HepG2 (cell line): Measurements from ENCODE around the gene AUTS2. TPM values are rescaled to one million over a fixed set of nuclear protein-coding genes. Genes with fewer than 3 reads are reported as not detected.

ENCODE experiments used
- ATAC-seq: fragments of 200-7000 bp; cut with Tn5 transposase; 3 replicates; pipeline ENCODE4 v1.9.1; 2020; ENCODE audit warnings: mild to moderate bottlenecking, moderate library complexity
- BruUV-seq: library from RNA; stranded (reverse); fragments of 400-500 nt; replicated peaks from 2 replicates; lab custom pipeline; 2021; lab: Mats Ljungman, UMichigan
- CTCF ChIA-PET: fragments of 300-600 bp; formaldehyde crosslinking; extraction: SDS; loops from one replicate; lab custom pipeline; 2021; ENCODE audit warnings: low total read pairs, inconsistent platforms, low intra/inter-chr PET ratio; lab: Yijun Ruan, JAX
- POLR2A ChIA-PET: fragments of 350-600 bp; sonication (Branson Sonifier 250); formaldehyde crosslinking; loops from one replicate; lab custom pipeline; 2020; ENCODE audit warnings: antibody characterized with exemption, inconsistent platforms; lab: Yijun Ruan, JAX
- DNase-seq: peaks from one replicate; pipeline ENCODE4 v3.0.0-alpha.2; 2015; ENCODE audit warnings: low spot score
- FAIRE-seq: peaks from 3 replicates; lab custom pipeline; 2011; peaks lifted over from hg19 to GRCh38; lab: Jason Lieb, UNC
- H2AFZ ChIP-seq: one replicate; pipeline ENCODE4 v1.6.1; 2011; ENCODE audit warnings: low read length, inconsistent platforms
- H3K27ac ChIP-seq: fragments of 300-600 bp; 3 replicates; pipeline ENCODE4 v1.8.0; 2011; ENCODE audit warnings: mixed run types, mild to moderate bottlenecking, mixed read lengths, low read length, inconsistent platforms; ENCODE audit not compliant: insufficient read depth; ENCODE audit errors: extremely low read length
- H3K27me3 ChIP-seq, 2 experiments: fragments of 200-600 bp in 1 of 2; 2 replicates in 1 of 2; 3 replicates in 1 of 2; pipeline versions ENCODE4 v1.6.0 to v1.8.0; 2011; ENCODE audit warnings: low read length in 2 of 2, mild to moderate bottlenecking in 2 of 2, moderate library complexity in 2 of 2, inconsistent platforms in 1 of 2; ENCODE audit not compliant: insufficient read depth in 2 of 2, control insufficient read depth in 1 of 2
- H3K36me3 ChIP-seq, 2 experiments: fragments of 200-600 bp in 1 of 2; replicated peaks in 1 of 2; 2 replicates in 1 of 2; 3 replicates in 1 of 2; pipeline versions ENCODE4 v1.5.1 to v1.8.0; 2011; ENCODE audit warnings: low read length in 2 of 2, inconsistent platforms in 1 of 2; ENCODE audit not compliant: insufficient read depth in 2 of 2, control insufficient read depth in 1 of 2
- H3K4me1 ChIP-seq: 2 replicates; pipeline ENCODE4 v1.5.1; 2012; ENCODE audit warnings: low read length, inconsistent platforms; ENCODE audit not compliant: insufficient read depth
- H3K4me2 ChIP-seq: 2 replicates; pipeline ENCODE4 v1.6.0; 2011; ENCODE audit warnings: low read depth, low read length, inconsistent platforms
- H3K4me3 ChIP-seq, 3 experiments: fragments of 200-600 bp in 1 of 3; sonication (generic), shearing (Covaris generic) in 1 of 3; replicated peaks in 1 of 3; 2 replicates each; pipeline ENCODE4 v1.5.1; 2011 to 2016; ENCODE audit warnings: low read length in 3 of 3, inconsistent platforms in 2 of 3, low read depth in 2 of 3, mild to moderate bottlenecking in 2 of 3, control low read depth in 1 of 3, mixed read lengths in 1 of 3; ENCODE audit not compliant: insufficient read depth in 1 of 3
- H3K79me2 ChIP-seq: one replicate; pipeline ENCODE4 v1.6.1; 2011; ENCODE audit warnings: low read length, inconsistent platforms; ENCODE audit not compliant: insufficient read depth
- H3K9ac ChIP-seq: 2 replicates; pipeline ENCODE4 v1.6.0; 2011; ENCODE audit warnings: mild to moderate bottlenecking, low read depth, low read length, inconsistent platforms; ENCODE audit not compliant: insufficient read depth
- H3K9me3 ChIP-seq: 2 replicates; pipeline ENCODE4 v1.5.1; 2012; ENCODE audit warnings: mild to moderate bottlenecking, low read length
- H4K20me1 ChIP-seq: 2 replicates; pipeline ENCODE4 v1.6.0; 2011; ENCODE audit warnings: inconsistent platforms, mild to moderate bottlenecking, low read length, moderate library complexity; ENCODE audit not compliant: insufficient read depth
- BCLAF1 ChIP-seq: fragments of 450-650 bp; IDR thresholded peaks from 2 replicates; pipeline ENCODE4 v1.6.1; 2017; ENCODE audit warnings: mild to moderate bottlenecking
- CREBL2 ChIP-seq: sonication (generic); formaldehyde crosslinking; IDR thresholded peaks from 2 replicates; pipeline ENCODE4 v1.8.1; 2023; ENCODE audit warnings: missing genetic modification reagents, mild to moderate bottlenecking, borderline replicate concordance
- DDIT3 ChIP-seq: sonication (generic); formaldehyde crosslinking; IDR thresholded peaks from 2 replicates; pipeline ENCODE4 v1.4.0; 2020; ENCODE audit warnings: mild to moderate bottlenecking, missing genetic modification reagents
- GPN1 ChIP-seq: sonication (generic); formaldehyde crosslinking; IDR thresholded peaks from 2 replicates; pipeline ENCODE4 v1.5.1; 2020; ENCODE audit warnings: missing genetic modification reagents, borderline replicate concordance
- NFAT5 ChIP-seq: sonication (generic); formaldehyde crosslinking; IDR thresholded peaks from 2 replicates; pipeline ENCODE4 v1.4.0; 2020; ENCODE audit warnings: missing genetic modification reagents
- RAD51 ChIP-seq: fragments of 450-650 bp; IDR thresholded peaks from 2 replicates; pipeline ENCODE4 v1.6.1; 2016; ENCODE audit warnings: borderline replicate concordance
- SP5 ChIP-seq: IDR thresholded peaks from 2 replicates; pipeline ENCODE4 v1.6.1; 2016; ENCODE audit warnings: low read depth, borderline replicate concordance
- ZBTB7A ChIP-seq: sonication (generic); formaldehyde crosslinking; IDR thresholded peaks from 2 replicates; pipeline ENCODE4 v1.8.0; 2022; ENCODE audit warnings: mild to moderate bottlenecking, missing genetic modification reagents
- ZNF354B ChIP-seq: sonication (generic); formaldehyde crosslinking; IDR thresholded peaks from 2 replicates; pipeline ENCODE4 v1.8.0; 2022; ENCODE audit warnings: mild to moderate bottlenecking, missing genetic modification reagents
- ZNF451 ChIP-seq: sonication (generic); formaldehyde crosslinking; IDR thresholded peaks from 2 replicates; pipeline ENCODE4 v1.5.0; 2020; ENCODE audit warnings: mild to moderate bottlenecking, missing genetic modification reagents
- ZNF713 ChIP-seq: sonication (generic); formaldehyde crosslinking; IDR thresholded peaks from 2 replicates; pipeline ENCODE4 v1.4.0; 2020; ENCODE audit warnings: mild to moderate bottlenecking, missing genetic modification reagents
- ZSCAN21 ChIP-seq: sonication (generic); formaldehyde crosslinking; IDR thresholded peaks from 2 replicates; pipeline ENCODE4 v1.8.0; 2022; ENCODE audit warnings: mild to moderate bottlenecking, missing genetic modification reagents, moderate library complexity, borderline replicate concordance
- WGBS: methylation state at CpG from one replicate; pipeline ENCODE4 v1.1.6; 2017; ENCODE audit warnings: low lambda C conversion rate; 5-methylcytosine and 5-hydroxymethylcytosine counted together
- in situ Hi-C: cut with HindIII; loops from 2 replicates; pipeline ENCODE4 v1.10.0; 2017; ENCODE audit warnings: low pct_unique_long_range_greater_than_20kb; ENCODE audit not compliant: extremely low pct_ligation_motif_present
- intact Hi-C: fragments of 100-400 bp; cut with micrococcal nuclease; formaldehyde crosslinking; loops from one replicate; pipeline ENCODE4 v1.10.0; 2022; ENCODE audit not compliant: unreplicated experiment
- polyA plus RNA-seq, 8 experiments: library from polyadenylated mRNA; depleted of rRNA in 3 of 8; stranded (reverse) in 7 of 8; unstranded in 1 of 8; fragments of >200 nt; fragmentation: Illumina TruSeq in 4 of 8; extraction: Trizol in 4 of 8; gene quantifications; 2 replicates each; pipeline versions ENCODE4 v1.2.1 to v1.2.3, GENCODE V29; 2011 to 2016; ENCODE audit warnings: low read depth in 4 of 8, missing spikeins in 1 of 8, mixed read lengths in 1 of 8; ENCODE audit not compliant: insufficient read depth in 1 of 8
- total RNA-seq, 5 experiments: library from RNA; depleted of rRNA; stranded (reverse); fragments of >200 nt; fragmentation: Illumina TruSeq; extraction: Trizol; gene quantifications; 2 replicates each; pipeline ENCODE4 v1.2.3, GENCODE V29; 2016; ENCODE audit warnings: low read depth in 1 of 5

AUTS2 gene
- total and polyA plus RNA-seq, 2 of the 13 experiments (the other 11 are each of a cell fraction or from before 2014, with no cell fraction given), result 0.38 TPM; not detected in 1

- TF ChIP-seq CREBL2 (CRISPR knock-in tag) (no peak), ZNF451 (CRISPR knock-in tag) (no peak), ZNF713 (CRISPR knock-in tag) (no peak), GPN1 (CRISPR knock-in tag) (no peak), ZBTB7A (no peak), DDIT3 (CRISPR knock-in tag) (no peak), ZSCAN21 (CRISPR knock-in tag) (no peak)
Observed at GRCh38 chr7:70553364-70553763, 955.1 kb downstream of the AUTS2 start (continued).

- Histone ChIP-seq H3K4me3 (no peak overlapping the region), H3K4me1 (no peaks in the 10 kb centered on the region)
- FAIRE-seq, result no peak
Observed at GRCh38 chr7:70554646-70555045, 956.4 kb downstream of the AUTS2 start.

More at GRCh38 chr7:70554646-70555045, 956.4 kb downstream of the AUTS2 start:
- CTCF ChIA-PET, result no interaction called here
- no peaks in the 10 kb centered on the region for H4K20me1 ChIP-seq
- H3K9ac ChIP-seq, result no peak overlapping the region
- DNase-seq, result no peak
- WGBS, result no CpG with 5 or more reads among the region's 1 CpG
- no peak overlapping the region for H3K27ac ChIP-seq
- intact Hi-C loops, result no loop called here
- H2AFZ ChIP-seq, result no peak overlapping the region
- no peaks in the 10 kb centered on the region for H3K27me3 ChIP-seq
- H3K9me3 ChIP-seq, result no peaks in the 10 kb centered on the region
- no TSS peak for BruUV-seq
- H3K79me2 ChIP-seq, result no peaks in the 10 kb centered on the region
- H3K36me3 ChIP-seq, result no peaks in the 10 kb centered on the region
- in situ Hi-C loops, result no loop called here
- TF ChIP-seq BCLAF1, result no peak
- TF ChIP-seq SP5 (CRISPR knock-in tag), result no peak
- no peak for TF ChIP-seq NFAT5 (CRISPR knock-in tag)
- TF ChIP-seq RAD51, result no peak
- no peak for TF ChIP-seq ZNF354B
- TF ChIP-seq, all 625 proteins: peak for 0
- H3K4me2 ChIP-seq, result no peak overlapping the region
- POLR2A ChIA-PET, result no interaction called here
- ATAC-seq, result no peak
